ENCODE data around the gene SMAD6. TPM values are rescaled to one million over a fixed set of nuclear protein-coding genes. Genes with fewer than 3 reads are reported as not detected.

SMAD6 gene
- total and polyA plus RNA-seq, 7 donors = 0.52 to 5.5 (median 3.0) TPM

Other genes with a start within 250 kb of the SMAD6 start
- gene SNAPC5, start 204.5 kb upstream of the SMAD6 start, total RNA-seq = 10 to 100 TPM; 32.7 to 50.3 (median 33.4) TPM
- gene SNAPC5, start 204.5 kb upstream of the SMAD6 start, polyA plus RNA-seq = 10 to 100 TPM; 34.7 to 86.0 (median 51.8) TPM
- gene RPL4, start 197.4 kb upstream of the SMAD6 start, total RNA-seq = 1,000 to 10,000 TPM; 1,435 to 2,180 (median 2,033) TPM
- 1,000 to 10,000 TPM; 2,343 to 3,153 (median 2,635) TPM for gene RPL4, start 197.4 kb upstream of the SMAD6 start, polyA plus RNA-seq
- 1 to 10 TPM; 2.2 to 4.2 (median 2.6) TPM for gene ZWILCH, start 196.9 kb upstream of the SMAD6 start, total RNA-seq
- 1 to 10 TPM; 1.5 to 4.5 (median 2.9) TPM for gene ZWILCH, start 196.9 kb upstream of the SMAD6 start, polyA plus RNA-seq
- gene LCTL, start 136.2 kb upstream of the SMAD6 start, total RNA-seq = not detected
- not detected for gene LCTL, start 136.2 kb upstream of the SMAD6 start, polyA plus RNA-seq

All from psoas muscle (tissue), 7 donors.